Stimulated activated CD4-positive, alpha-beta T cell treated with anti-CD3 and anti-CD28 coated beads, Interleukin-4, amount 100 ng/mL, for 24 hours (primary cell): ENCODE measurements around the gene PRKX.
"Not testable (repeated sequence)": the region's sequence is repeated elsewhere in the genome, so short reads cannot be mapped to it uniquely, and the experiment has no call there.

Source experiments
- DNase-seq: peaks from one replicate; pipeline ENCODE4 v3.0.0-alpha.2; 2020

The PRKX gene

GRCh38 chrX:3713225-3713936 lies at the start of gene PRKX:
Gene PRKX (minus strand): TSS chrX:3713649. CDS start chrX:3713253, 396 bp downstream.
- DNase-seq, result peak; percentile 56

- DNase-seq, result no peak
Observed at GRCh38 chrX:3763111-3763510, 49.7 kb upstream of the PRKX start.

- DNase-seq, result no peak
Observed at GRCh38 chrX:3757510-3758025, 44.1 kb upstream of the PRKX start.

- DNase-seq, result no peak
Observed at GRCh38 chrX:3748052-3748559, 34.7 kb upstream of the PRKX start.

- DNase-seq, result peak; percentile 28
Observed at GRCh38 chrX:3743801-3744439, 30.5 kb upstream of the PRKX start.

GRCh38 chrX:3740946-3741345 lies 27.5 kb upstream of the PRKX start:
- DNase-seq, result not testable (repeated sequence)

- no peak for DNase-seq
Observed at GRCh38 chrX:3738509-3738908, 25.1 kb upstream of the PRKX start.

GRCh38 chrX:3736536-3736935 lies 23.1 kb upstream of the PRKX start:
- not testable (repeated sequence) for DNase-seq

GRCh38 chrX:3735891-3736290 lies 22.4 kb upstream of the PRKX start:
- not testable (repeated sequence) for DNase-seq

GRCh38 chrX:3734456-3734855 lies 21.0 kb upstream of the PRKX start:
- not testable (repeated sequence) for DNase-seq

- no peak for DNase-seq
Observed at GRCh38 chrX:3733043-3733430, 19.6 kb upstream of the PRKX start.

- DNase-seq, result not testable (repeated sequence)
Observed at GRCh38 chrX:3732326-3733042, 19.0 kb upstream of the PRKX start.

- no peak for DNase-seq
Observed at GRCh38 chrX:3728454-3728853, 15.0 kb upstream of the PRKX start.

- not testable (repeated sequence) for DNase-seq
Observed at GRCh38 chrX:3723460-3723859, 10.0 kb upstream of the PRKX start.

- DNase-seq, result no peak
Observed at GRCh38 chrX:3717742-3718420, 4.4 kb upstream of the PRKX start.

- DNase-seq, result no peak
Observed at GRCh38 chrX:3715921-3716320, 2.5 kb upstream of the PRKX start.

GRCh38 chrX:3714706-3715479 lies 1.4 kb upstream of the PRKX start:
- not testable (repeated sequence) for DNase-seq

GRCh38 chrX:3713937-3714434 lies 537 bp upstream of the PRKX start:
- no peak for DNase-seq

- no peak for DNase-seq
Observed at GRCh38 chrX:3712870-3713224, 602 bp downstream of the PRKX start.

GRCh38 chrX:3712051-3712869 lies 1.2 kb downstream of the PRKX start:
- no peak for DNase-seq

GRCh38 chrX:3711331-3711917 lies 2.0 kb downstream of the PRKX start:
- no peak for DNase-seq
